Cardiac muscle cell (in vitro differentiated cells and primary cell): ENCODE results near the gene BMPR1A. TPM values are rescaled to one million over a fixed set of nuclear protein-coding genes. Genes with fewer than 3 reads are reported as not detected.

Source experiments
- DNase-seq, 2 donors: peaks; one replicate each; pipeline versions ENCODE4 v3.0.0 to v3.0.0-alpha.2; 2010 to 2017; ENCODE audit warnings: low read depth in 1 of 2, low spot score in 1 of 2
- H3K27ac ChIP-seq: fragments of 200-600 bp; sonication (generic); 2 replicates; pipeline ENCODE4 v1.5.1; 2016
- H3K27me3 ChIP-seq: fragments of 200-600 bp; sonication (generic); 2 replicates; pipeline ENCODE4 v1.6.0; 2016; ENCODE audit warnings: control low read depth
- H3K36me3 ChIP-seq: fragments of 200-600 bp; sonication (generic); 2 replicates; pipeline ENCODE4 v1.5.1; 2016; ENCODE audit warnings: control low read depth
- H3K4me1 ChIP-seq: fragments of 200-600 bp; sonication (generic); 2 replicates; pipeline ENCODE4 v1.8.1; 2017; ENCODE audit warnings: low read depth, mild to moderate bottlenecking, mixed run types
- H3K4me3 ChIP-seq: fragments of 200-600 bp; sonication (generic); 2 replicates; pipeline ENCODE4 v1.5.1; 2016; ENCODE audit warnings: mild to moderate bottlenecking
- H3K9me3 ChIP-seq: fragments of 200-600 bp; sonication (generic); 2 replicates; pipeline ENCODE4 v1.5.1; 2017; ENCODE audit warnings: low read depth, mild to moderate bottlenecking, control low read depth
- polyA plus RNA-seq: library from polyadenylated mRNA; unstranded; fragments of >200 nt; fragmentation: Nextera tagmentation; extraction: Ambion mirVana; gene quantifications from 2 replicates; pipeline ENCODE4 v1.2.1, GENCODE V29; 2016
- total RNA-seq: library from RNA; depleted of rRNA; stranded (reverse); fragments of >200 nt; gene quantifications from 2 replicates; pipeline ENCODE4 v1.2.3, GENCODE V29; 2016
- TF ChIP-seq, protein P1 (sequence below): IDR thresholded peaks from 2 replicates; pipeline ENCODE4 v1.5.1; 2012; ENCODE audit warnings: low read depth, mild to moderate bottlenecking, low read length

Gene BMPR1A
- total and polyA plus RNA-seq, 2 experiments from 2014 or later: 35.6 to 39.4 TPM

DNA sequence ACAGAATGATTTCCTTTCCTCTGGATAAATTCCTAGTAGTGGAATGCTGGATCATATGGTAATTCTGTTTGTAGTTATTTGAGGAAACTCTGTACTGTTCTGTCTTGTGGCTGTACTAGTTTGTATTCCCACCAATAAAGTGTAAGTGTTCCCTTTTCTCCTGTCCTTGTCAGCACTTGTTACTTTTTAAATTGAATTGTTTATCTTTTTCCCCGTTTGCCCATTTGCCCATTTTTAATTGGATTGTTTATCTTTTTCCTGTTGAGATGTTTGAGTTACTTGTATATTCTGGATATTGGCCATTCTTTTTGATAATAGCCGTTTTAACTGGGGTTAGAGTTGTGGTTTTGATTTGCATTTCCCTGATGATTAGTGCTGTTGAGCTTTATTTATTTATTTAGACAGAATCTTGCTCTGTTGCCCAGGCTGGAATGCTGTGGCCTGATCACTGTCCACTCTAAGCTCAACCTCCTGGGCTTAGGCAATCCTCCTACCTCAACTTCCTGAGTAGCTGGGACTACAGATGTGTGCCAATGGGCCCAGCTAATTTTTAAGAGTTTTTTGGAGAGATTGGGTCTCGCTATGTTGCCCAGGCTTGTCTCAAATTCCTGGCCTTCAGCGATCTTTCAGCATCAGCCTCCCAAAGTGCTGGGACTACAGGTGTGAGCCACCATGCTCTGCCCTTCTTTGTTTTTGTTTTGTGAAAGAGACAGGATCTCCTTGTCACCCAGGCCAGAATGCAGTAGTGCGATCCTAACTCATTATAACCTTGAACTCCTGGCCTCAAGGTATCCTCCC is 23.0 kb downstream of the BMPR1A start:
- Histone ChIP-seq H3K27me3 (no peaks in the 10 kb centered on the region), H3K36me3 (no peaks in the 10 kb centered on the region), H3K27ac (no peak overlapping the region), H3K4me3 (no peak overlapping the region), H3K4me1 (peaks cover 14% of the 10 kb centered on the region), H3K9me3 (no peaks in the 10 kb centered on the region)
- DNase-seq: peak in 1 of 2 donors; percentile 66
- TF ChIP-seq, protein P1, sequence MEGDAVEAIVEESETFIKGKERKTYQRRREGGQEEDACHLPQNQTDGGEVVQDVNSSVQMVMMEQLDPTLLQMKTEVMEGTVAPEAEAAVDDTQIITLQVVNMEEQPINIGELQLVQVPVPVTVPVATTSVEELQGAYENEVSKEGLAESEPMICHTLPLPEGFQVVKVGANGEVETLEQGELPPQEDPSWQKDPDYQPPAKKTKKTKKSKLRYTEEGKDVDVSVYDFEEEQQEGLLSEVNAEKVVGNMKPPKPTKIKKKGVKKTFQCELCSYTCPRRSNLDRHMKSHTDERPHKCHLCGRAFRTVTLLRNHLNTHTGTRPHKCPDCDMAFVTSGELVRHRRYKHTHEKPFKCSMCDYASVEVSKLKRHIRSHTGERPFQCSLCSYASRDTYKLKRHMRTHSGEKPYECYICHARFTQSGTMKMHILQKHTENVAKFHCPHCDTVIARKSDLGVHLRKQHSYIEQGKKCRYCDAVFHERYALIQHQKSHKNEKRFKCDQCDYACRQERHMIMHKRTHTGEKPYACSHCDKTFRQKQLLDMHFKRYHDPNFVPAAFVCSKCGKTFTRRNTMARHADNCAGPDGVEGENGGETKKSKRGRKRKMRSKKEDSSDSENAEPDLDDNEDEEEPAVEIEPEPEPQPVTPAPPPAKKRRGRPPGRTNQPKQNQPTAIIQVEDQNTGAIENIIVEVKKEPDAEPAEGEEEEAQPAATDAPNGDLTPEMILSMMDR: no peak

- Histone ChIP-seq H3K4me1 (peaks cover 25% of the 10 kb centered on the region), H3K27ac (no peak overlapping the region), H3K27me3 (no peaks in the 10 kb centered on the region), H3K9me3 (no peaks in the 10 kb centered on the region), H3K36me3 (no peaks in the 10 kb centered on the region), H3K4me3 (no peak overlapping the region)
- peak in 1 of 2 donors; percentile 60 for DNase-seq
- TF ChIP-seq, protein P1: no peak
Measured at GRCh38 chr10:86782701-86783418, 26.4 kb downstream of the BMPR1A start.

DNA sequence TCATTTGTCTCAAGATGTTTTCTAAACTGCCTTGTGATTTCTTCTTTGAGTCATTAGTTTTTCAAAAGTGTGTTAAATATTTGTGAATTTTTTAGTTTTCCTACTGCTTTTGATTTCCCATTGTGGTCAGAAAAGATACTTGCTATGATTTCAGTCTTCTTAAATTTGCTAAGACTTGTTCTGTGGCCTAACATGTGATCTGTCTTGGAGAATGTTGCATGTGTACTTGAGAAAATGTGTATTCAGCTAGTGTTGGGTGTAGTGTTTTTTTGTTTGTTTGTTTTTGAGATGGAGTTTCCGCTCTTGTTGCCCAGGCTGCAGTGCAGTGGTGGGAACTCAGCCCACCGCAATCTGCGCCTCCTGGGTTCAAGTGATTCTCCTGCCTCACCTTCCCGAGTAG is 28.6 kb downstream of the BMPR1A start:
- TF ChIP-seq, protein P1: no peak
- H3K27ac ChIP-seq: no peak overlapping the region
- no peaks in the 10 kb centered on the region for H3K36me3 ChIP-seq
- no peak overlapping the region for H3K4me3 ChIP-seq
- H3K9me3 ChIP-seq: no peaks in the 10 kb centered on the region
- DNase-seq: no peak
- no peaks in the 10 kb centered on the region for H3K27me3 ChIP-seq
- peaks cover 25% of the 10 kb centered on the region for H3K4me1 ChIP-seq

GRCh38 chr10:86785968-86786367 is 29.5 kb downstream of the BMPR1A start:
- no peak overlapping the region for H3K4me3 ChIP-seq
- peaks cover 25% of the 10 kb centered on the region for H3K4me1 ChIP-seq
- no peaks in the 10 kb centered on the region for H3K9me3 ChIP-seq
- TF ChIP-seq, protein P1: no peak
- peak in 1 of 2 donors; percentile 17 for DNase-seq
- no peaks in the 10 kb centered on the region for H3K27me3 ChIP-seq
- peak overlapping the region; percentile 77 for H3K27ac ChIP-seq
- no peaks in the 10 kb centered on the region for H3K36me3 ChIP-seq

- H3K4me1 ChIP-seq: peaks cover 25% of the 10 kb centered on the region
- H3K27ac ChIP-seq: peak overlapping the region; percentile 77
- H3K36me3 ChIP-seq: no peaks in the 10 kb centered on the region
- no peak overlapping the region for H3K4me3 ChIP-seq
- TF ChIP-seq, protein P1: no peak
- H3K27me3 ChIP-seq: no peaks in the 10 kb centered on the region
- peak in 1 of 2 donors; percentile 45 for DNase-seq
- no peaks in the 10 kb centered on the region for H3K9me3 ChIP-seq
Measured at GRCh38 chr10:86786368-86786767, 29.9 kb downstream of the BMPR1A start.
